UCSD-AML1 (cell line): ENCODE measurements around the gene SLIRP.
A peak's percentile ranks its signal among the peaks of the same experiment; 100 is the strongest.
"Not testable (repeated sequence)": the region's sequence is repeated elsewhere in the genome, so short reads cannot be mapped to it uniquely, and the experiment has no call there.

Source experiments
- DNase-seq: peaks from one replicate; lab custom pipeline; 2025; ENCODE audit not compliant: unreplicated experiment; lab: John Stamatoyannopoulos, UW

SLIRP gene

DNA sequence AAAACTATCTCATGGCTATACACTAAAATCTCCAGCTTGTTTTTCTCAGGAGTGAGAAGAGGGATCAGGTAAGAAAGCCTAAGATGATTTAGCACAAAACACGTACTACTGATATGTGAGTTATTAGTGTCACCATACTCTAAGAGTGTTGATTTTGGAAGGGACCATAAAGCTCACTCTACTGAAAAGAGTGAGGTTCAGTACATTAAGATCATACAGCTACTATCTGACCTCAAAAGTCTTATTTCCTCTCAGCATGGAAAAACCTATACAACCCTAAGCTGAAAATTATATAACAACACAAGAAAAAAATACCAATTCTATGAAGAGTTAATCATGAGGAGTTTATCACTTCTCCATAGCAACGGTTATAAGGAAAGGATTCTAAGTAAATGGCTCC lies 33.5 kb downstream of the SLIRP start:
- no peak for DNase-seq

DNA sequence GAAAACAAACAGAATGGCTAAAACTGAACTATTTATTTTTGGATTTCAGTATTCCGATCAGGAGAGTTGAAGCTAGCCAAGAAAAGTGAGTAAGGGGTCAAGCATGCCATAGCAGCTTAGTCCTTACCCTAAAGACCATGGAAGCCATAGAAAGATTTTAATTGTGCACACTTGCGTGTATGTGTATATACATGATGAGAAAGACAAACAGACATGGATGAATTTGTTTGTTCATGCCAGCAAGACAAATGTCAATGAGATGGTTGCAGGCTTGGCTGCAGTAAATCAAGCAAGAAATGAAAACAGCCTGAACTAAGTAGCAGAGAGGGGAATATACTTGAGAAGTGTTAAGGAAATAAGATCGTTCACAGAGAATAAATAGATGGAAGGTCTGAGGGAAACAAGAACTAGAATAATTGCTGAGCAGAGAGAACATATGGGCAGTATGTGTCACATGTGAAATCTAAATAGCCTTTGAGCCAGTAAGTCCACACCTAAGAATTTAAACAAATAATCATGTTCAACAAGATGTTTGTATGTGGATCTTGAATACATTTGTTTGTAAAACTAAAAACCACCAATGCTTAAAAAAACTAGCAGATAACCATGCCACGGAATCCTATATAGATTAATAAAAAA lies 38.3 kb downstream of the SLIRP start:
- DNase-seq = no peak

DNA sequence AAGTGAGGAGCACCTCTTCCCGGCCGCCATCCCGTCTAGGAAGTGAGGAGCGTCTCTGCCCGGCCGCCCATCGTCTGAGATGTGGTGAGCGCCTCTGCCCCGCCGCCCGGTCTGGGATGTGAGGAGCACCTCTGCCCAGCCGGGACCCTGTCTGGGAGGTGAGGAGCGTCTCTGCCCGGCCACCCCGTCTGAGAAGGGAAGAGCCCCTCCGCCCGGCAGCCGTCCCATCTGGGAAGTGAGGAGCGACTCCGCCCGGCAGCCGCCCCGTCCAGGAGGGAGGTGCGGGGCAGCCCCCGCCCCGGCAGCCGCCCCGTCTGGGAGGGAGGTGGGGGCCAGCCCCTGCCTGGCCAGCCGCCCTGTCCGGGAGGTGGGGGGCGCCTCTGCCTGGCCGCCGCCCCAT lies 39.5 kb downstream of the SLIRP start:
- not testable (repeated sequence) for DNase-seq

DNA sequence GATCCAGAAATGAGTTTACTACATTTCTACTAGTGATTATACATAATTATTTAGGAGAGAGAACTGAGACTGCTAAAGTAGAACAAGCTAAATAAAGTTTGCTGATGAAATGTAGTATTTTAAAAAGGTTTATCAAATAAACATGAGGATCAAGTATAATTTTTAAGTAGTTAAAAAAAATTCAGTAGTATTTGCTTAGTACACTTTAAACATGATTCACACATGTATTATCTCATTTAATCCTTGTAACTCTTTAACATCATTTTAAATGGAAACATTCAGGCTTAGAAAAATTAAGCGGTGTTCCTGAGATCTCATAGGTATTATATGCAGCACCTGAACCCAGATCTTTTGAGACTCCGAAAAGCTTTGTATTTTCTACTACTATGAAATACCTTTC lies 44.4 kb downstream of the SLIRP start:
- DNase-seq = no peak

DNA sequence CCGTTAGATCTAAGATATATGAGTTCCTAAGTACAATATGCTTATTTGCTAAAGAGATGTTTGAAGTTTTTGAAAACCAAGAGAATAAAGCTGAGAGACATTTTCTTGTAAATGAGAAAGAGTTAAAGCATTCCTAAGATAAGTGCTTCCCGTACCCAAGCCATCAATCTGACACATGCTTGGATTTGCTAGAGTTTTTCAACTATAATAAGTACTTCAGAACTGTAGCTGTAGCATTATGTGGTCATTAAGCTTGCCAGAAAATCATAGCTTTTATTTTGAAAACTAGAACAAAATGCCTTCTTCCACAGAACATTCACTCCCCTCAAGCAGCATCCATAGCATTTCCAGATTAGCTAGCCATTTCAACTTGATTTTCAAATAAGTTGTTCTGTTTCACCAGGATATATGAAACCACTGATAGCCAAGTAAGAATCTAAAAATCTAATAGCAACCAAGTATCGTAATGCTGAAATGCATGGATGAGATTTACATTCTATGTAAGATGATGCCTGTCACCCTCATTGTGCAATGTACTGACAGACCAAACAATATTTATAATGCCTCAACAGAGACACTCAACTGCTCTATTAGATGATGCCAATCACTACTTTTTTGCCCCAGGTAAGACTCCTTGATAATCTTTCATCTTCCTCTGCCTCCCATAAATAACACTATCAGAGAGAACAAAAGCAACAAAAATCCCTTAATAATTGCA lies 45.1 kb downstream of the SLIRP start:
- DNase-seq = no peak

DNA sequence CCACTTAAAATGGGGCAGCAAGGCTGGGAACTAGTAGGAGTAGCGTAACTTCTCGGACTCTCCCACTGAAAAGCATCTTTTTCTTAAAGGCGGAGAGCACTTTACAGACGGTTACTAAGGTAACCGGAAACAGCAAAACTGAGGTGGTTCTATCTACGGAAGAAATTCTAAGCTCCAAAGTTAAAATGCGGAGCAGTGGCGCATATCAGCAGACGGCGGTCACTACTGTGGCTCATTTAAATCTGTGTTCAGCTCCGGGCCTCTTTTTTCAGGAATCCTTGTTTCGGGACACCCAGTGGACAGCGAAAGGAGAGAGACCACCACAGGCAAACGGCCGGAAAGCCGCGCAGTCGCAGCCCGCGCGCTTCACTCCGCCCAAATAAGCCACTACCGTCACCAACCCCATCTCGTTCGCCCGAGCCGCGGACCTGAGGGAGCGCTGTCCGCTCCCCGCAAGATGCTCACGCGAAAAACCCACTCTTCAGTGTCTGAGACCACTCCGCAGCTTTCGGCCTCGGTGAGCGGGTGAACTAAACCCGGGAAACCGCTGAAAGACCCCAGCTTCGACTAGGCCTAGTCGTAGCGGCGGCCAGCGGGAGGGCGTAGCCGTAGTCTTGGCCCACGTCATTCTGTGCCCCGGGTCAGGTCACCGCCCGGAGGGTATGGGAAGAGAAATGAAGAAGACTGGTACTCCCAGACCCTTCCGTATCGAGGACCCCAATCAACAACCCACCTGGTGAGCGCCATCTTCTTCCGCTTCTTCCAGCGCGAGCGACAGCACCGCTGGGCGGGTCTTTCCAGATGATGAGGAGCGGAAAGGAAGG lies 52.7 kb downstream of the SLIRP start, which contains the start of gene SNW1:
Gene SNW1 (minus strand): TSS at position 776 of the 824 bp plus-strand sequence. CDS start 29 bp downstream, at position 747.
- peak; percentile 91 for DNase-seq

DNA sequence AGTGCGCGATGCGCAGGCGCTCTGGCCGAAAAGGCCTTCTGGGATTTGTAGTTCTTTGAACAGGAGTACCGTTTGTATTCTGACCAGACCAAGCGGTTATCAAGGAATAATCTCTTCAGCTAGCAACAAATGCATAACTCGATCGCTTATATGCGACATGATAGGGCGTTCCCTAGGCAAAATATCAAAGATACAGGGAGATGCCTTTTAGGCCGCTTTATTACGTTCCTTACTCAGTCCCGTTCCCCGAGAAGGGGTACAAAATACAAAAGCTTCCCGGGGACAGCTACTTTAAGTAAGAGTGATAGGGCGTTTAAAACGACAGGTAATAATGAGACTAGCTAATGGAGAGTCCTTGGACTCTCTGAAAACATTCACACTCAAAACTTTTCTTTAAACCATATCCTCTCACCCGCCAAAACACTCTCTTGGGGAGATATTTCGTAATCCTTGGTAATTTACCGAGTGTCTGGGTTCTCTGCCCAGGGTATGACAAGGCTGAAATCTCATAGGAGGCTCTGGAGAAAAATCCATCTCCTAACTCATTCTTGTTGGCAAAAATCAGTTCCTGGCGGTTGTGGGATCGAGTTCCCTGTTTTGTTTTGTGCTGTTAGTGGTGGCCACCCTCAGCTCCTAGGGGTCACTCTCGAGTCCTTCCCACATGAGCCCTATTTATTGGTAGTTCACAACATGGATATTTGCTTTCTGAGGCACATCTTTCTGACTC lies 53.5 kb downstream of the SLIRP start:
- DNase-seq = peak; percentile 29

DNA sequence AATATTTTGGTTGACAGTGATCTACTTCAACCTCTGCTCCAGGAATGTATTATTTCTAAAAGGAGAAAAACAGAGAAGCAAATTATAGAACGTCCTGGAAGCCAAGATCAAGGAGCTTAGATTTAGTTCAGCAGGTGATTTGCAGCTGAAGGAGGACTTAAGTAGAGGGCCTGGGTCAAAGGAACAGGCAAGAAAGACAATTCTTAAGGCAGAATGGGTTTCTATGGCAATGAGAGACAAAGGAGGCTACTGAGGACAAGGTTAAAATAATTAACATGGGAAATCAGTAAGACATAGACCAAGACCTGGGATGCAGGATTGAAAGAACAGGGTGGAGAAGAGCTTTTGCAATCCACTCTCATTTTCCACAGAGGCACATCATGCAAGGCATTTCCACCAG lies 55.4 kb downstream of the SLIRP start:
- DNase-seq = no peak

DNA sequence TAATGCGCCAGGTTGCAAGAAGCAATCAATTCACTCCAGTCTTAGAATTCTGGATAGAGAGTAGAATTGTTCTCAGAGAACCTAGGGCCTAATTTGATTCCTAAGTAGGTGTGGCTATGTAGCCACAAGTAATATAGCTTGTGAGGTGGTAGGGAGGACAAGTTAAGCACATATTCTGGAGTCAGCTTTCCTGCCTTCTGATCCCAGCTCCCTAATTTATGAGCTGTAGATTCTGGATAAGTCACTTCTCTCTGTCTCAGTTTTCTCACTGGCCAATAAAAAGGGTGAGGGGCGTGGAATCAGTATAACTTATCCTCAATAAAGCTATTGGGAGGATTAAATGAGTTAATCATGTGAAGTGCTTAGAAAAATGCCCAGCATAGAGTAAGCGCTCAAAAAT lies 56.1 kb downstream of the SLIRP start:
- no peak for DNase-seq
